GM12878 (cell line): ENCODE data around the gene NUBPL. TPM values are rescaled to one million over a fixed set of nuclear protein-coding genes. Genes with fewer than 3 reads are reported as not detected.

Experiments
- ATAC-seq: fragments of 200-7000 bp; cut with Tn5 transposase; 3 replicates; pipeline ENCODE4 v1.9.1; 2020; ENCODE audit warnings: mild to moderate bottlenecking, moderate library complexity
- BruUV-seq: library from RNA; stranded (reverse); fragments of 400-500 nt; replicated peaks from 2 replicates; lab custom pipeline; 2021; lab: Mats Ljungman, UMichigan
- CTCF ChIA-PET: fragments of 300-600 bp; sonication (Branson Sonifier 250); formaldehyde crosslinking; extraction: SDS; loops from one replicate; lab custom pipeline; 2021; ENCODE audit warnings: inconsistent platforms; lab: Yijun Ruan, JAX
- POLR2A ChIA-PET: fragments of 350-600 bp; formaldehyde crosslinking; extraction: SDS; loops from one replicate; lab custom pipeline; 2021; ENCODE audit warnings: inconsistent platforms; lab: Charles Lee
- RAD21 ChIA-PET: fragments of 300-600 bp; sonication (Branson Sonifier 250); formaldehyde crosslinking; loops from one replicate; lab custom pipeline; 2023; ENCODE audit warnings: antibody characterized with exemption; ENCODE audit not compliant: unreplicated experiment; lab: Charles Lee
- SMC1A ChIA-PET: fragments of 300-600 bp; sonication (Branson Sonifier 250); formaldehyde crosslinking; loops from one replicate; lab custom pipeline; 2023; ENCODE audit not compliant: unreplicated experiment, uncharacterized antibody; lab: Charles Lee
- DNase-seq: peaks from one replicate; pipeline ENCODE4 v3.0.0-alpha.2; 2011; ENCODE audit warnings: low read depth, low spot score
- FAIRE-seq: peaks from 3 replicates; lab custom pipeline; 2011; peaks lifted over from hg19 to GRCh38; lab: Jason Lieb, UNC
- H2AFZ ChIP-seq: 2 replicates; pipeline ENCODE4 v1.6.0; 2011; ENCODE audit warnings: low read depth, low read length, control low read depth; ENCODE audit not compliant: control insufficient read depth
- H3K27ac ChIP-seq: 2 replicates; pipeline ENCODE4 v1.5.1; 2011; ENCODE audit warnings: control low read depth; ENCODE audit not compliant: control insufficient read depth, insufficient read depth
- H3K27me3 ChIP-seq, 2 experiments: replicated peaks in 1 of 2; 2 replicates each; pipeline versions ENCODE4 v1.6.0 to v1.6.1; 2011; ENCODE audit warnings: low read length in 1 of 2; ENCODE audit not compliant: control insufficient read depth in 2 of 2, insufficient read depth in 2 of 2
- H3K36me3 ChIP-seq, 2 experiments: 2 replicates each; pipeline ENCODE4 v1.5.1; 2011; ENCODE audit warnings: low read length in 1 of 2; ENCODE audit not compliant: control insufficient read depth in 2 of 2, insufficient read depth in 2 of 2
- H3K4me1 ChIP-seq: 2 replicates; pipeline ENCODE4 v1.6.1; 2011; ENCODE audit warnings: mild to moderate bottlenecking, low read length, moderate library complexity, mixed read lengths; ENCODE audit not compliant: control insufficient read depth, insufficient read depth
- H3K4me2 ChIP-seq: 2 replicates; pipeline ENCODE4 v1.6.0; 2011; ENCODE audit warnings: control low read depth; ENCODE audit not compliant: control insufficient read depth, insufficient read depth
- H3K4me3 ChIP-seq: fragments of 200-600 bp; sonication (generic); 2 replicates; pipeline ENCODE4 v1.5.1; 2016
- H3K79me2 ChIP-seq: 2 replicates; pipeline ENCODE4 v1.6.0; 2011; ENCODE audit warnings: low read length; ENCODE audit not compliant: control insufficient read depth, insufficient read depth
- H3K9ac ChIP-seq: 2 replicates; pipeline ENCODE4 v1.8.0; 2011; ENCODE audit warnings: low read length, control low read depth, mixed read lengths; ENCODE audit not compliant: control insufficient read depth, insufficient read depth
- H3K9me3 ChIP-seq: replicated peaks from 3 replicates; pipeline ENCODE4 v1.5.1; 2011; ENCODE audit warnings: mild to moderate bottlenecking, low read length; ENCODE audit not compliant: control insufficient read depth, insufficient read depth
- H4K20me1 ChIP-seq: 2 replicates; pipeline ENCODE4 v1.6.0; 2011; ENCODE audit not compliant: control insufficient read depth, insufficient read depth
- CREM ChIP-seq: IDR thresholded peaks from 2 replicates; pipeline ENCODE4 v1.6.1; 2014; ENCODE audit warnings: antibody characterized with exemption, low read depth
- NFIC ChIP-seq: IDR thresholded peaks from 2 replicates; pipeline ENCODE4 v1.6.1; 2012; ENCODE audit warnings: low read depth, mild to moderate bottlenecking, inconsistent platforms, low read length, moderate library complexity
- PML ChIP-seq: IDR thresholded peaks from 2 replicates; pipeline ENCODE4 v1.6.1; 2012; ENCODE audit warnings: low read length, inconsistent platforms
- POLR2AphosphoS2 ChIP-seq: IDR thresholded peaks from 2 replicates; pipeline ENCODE4 v1.6.1; 2011; ENCODE audit warnings: low read depth, mild to moderate bottlenecking, low read length, improper control_type of control experiment, moderate library complexity
- SMAD5 ChIP-seq: IDR thresholded peaks from 2 replicates; pipeline ENCODE4 v1.6.1; 2016; ENCODE audit warnings: antibody characterized with exemption, low read depth
- STAT3 ChIP-seq: IDR thresholded peaks from 2 replicates; pipeline ENCODE4 v1.6.1; 2011; ENCODE audit warnings: low read depth, low read length, improper control_type of control experiment
- TAF1 ChIP-seq: IDR thresholded peaks from 2 replicates; pipeline ENCODE4 v1.6.1; 2011; ENCODE audit warnings: mild to moderate bottlenecking, low read depth, low read length, borderline replicate concordance
- WGBS: methylation state at CpG from one replicate; pipeline ENCODE4 v1.1.6; 2016; ENCODE audit warnings: low lambda C conversion rate; ENCODE audit not compliant: insufficient replicate concordance, insufficient coverage; ENCODE audit errors: missing lambda C conversion rate; 5-methylcytosine and 5-hydroxymethylcytosine counted together
- in situ Hi-C: fragments of 300-500 bp; cut with MboI; formaldehyde crosslinking; loops from 9 replicates; pipeline ENCODE4 v1.14.3; 2018; ENCODE audit warnings: mixed read lengths
- intact Hi-C: fragments of 100-400 bp; cut with micrococcal nuclease; formaldehyde crosslinking; loops from one replicate; pipeline ENCODE4 v1.14.2; 2022; ENCODE audit not compliant: unreplicated experiment
- polyA plus RNA-seq, 11 experiments: library from polyadenylated mRNA; depleted of rRNA in 4 of 11; unstranded in 6 of 11; stranded (reverse) in 5 of 11; fragments of >200 nt; fragmentation: Nextera tagmentation in 4 of 11; fragmentation: Illumina TruSeq in 1 of 11; extraction: Ambion mirVana in 4 of 11; extraction: Trizol in 1 of 11; gene quantifications; 1 replicate in 1 of 11; 2 replicates in 10 of 11; pipeline versions ENCODE4 v1.2.1 to v1.2.3, GENCODE V29; 2011 to 2016; ENCODE audit warnings: inconsistent platforms in 2 of 11, missing spikeins in 2 of 11, low read depth in 1 of 11
- total RNA-seq, 4 experiments: library from RNA; depleted of rRNA in 3 of 4; stranded (reverse); fragments of >200 nt in 3 of 4; fragmentation: Illumina TruSeq in 1 of 4; extraction: Trizol in 1 of 4; gene quantifications; 2 replicates each; pipeline versions ENCODE4 v1.2.1 to v1.2.3, GENCODE V29; 2013 to 2021
- TF ChIP-seq, protein P1 (sequence below): IDR thresholded peaks from 2 replicates; pipeline ENCODE4 v1.6.1; 2012; ENCODE audit warnings: low read depth, low read length, improper control_type of control experiment

Gene NUBPL
- total and polyA plus RNA-seq, 10 of the 15 experiments (the other 5 are each of a cell fraction or from before 2014, with no cell fraction given): 3.4 to 11.6 (median 8.1) TPM

DNA sequence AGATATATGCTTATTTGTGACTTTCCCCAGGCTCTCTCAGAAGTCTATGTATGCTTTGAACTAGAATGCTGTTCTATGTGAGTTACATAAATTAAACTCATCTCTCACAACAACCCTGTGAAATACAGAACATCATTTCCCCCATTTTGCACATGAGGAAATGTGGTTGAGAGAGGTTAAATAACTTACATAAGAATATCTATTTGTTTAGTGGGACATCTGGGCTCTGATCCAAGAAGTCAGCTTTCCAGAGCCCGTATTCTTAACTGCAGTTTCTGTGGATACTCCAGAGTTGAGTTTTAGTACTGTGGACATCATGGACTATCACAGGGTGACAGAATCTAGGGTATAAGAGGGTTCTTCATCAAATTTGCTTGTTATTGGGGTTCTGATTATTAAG is 273.4 kb downstream of the NUBPL start (continued):
- no peak for TF ChIP-seq NFIC
- TF ChIP-seq POLR2AphosphoS2: no peak
- TF ChIP-seq STAT3: no peak
- no peak for TF ChIP-seq SMAD5
- TF ChIP-seq TAF1: no peak
- no peak for TF ChIP-seq CREM
- TF ChIP-seq, protein P1, sequence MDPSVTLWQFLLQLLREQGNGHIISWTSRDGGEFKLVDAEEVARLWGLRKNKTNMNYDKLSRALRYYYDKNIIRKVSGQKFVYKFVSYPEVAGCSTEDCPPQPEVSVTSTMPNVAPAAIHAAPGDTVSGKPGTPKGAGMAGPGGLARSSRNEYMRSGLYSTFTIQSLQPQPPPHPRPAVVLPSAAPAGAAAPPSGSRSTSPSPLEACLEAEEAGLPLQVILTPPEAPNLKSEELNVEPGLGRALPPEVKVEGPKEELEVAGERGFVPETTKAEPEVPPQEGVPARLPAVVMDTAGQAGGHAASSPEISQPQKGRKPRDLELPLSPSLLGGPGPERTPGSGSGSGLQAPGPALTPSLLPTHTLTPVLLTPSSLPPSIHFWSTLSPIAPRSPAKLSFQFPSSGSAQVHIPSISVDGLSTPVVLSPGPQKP: no peak

DNA sequence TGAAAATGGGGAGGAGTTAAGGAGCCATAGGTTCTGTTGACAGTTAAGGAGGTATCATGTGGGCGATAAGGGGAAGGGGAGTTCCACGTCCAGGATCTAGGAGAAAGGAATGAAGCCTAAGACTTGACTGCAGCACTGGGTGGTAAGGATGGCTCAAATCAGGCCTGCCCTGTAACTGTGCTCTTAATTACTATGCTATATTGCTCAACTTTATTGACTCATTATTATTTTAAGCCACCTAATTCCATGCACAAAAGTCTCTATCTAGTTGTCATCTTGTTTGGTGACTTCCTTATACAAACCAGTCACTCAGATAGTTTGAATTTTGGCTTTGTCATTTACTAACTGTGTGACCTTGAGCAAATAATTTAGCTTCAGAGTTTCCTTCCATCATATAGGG is 273.8 kb downstream of the NUBPL start:
- POLR2A ChIA-PET: no interaction called here
- TF ChIP-seq PML: no peak
- ATAC-seq (no peak), DNase-seq (no peak), FAIRE-seq (no peak)
- intact Hi-C loops: no loop called here
- Histone ChIP-seq H3K4me2 (no peak overlapping the region), H3K79me2 (no peaks in the 10 kb centered on the region), H3K9me3 (no peaks in the 10 kb centered on the region), H3K4me1 (no peaks in the 10 kb centered on the region), H3K27ac (no peak overlapping the region), H3K27me3 (no peaks in the 10 kb centered on the region), H3K4me3 (no peak overlapping the region), H3K9ac (no peak overlapping the region), H4K20me1 (no peaks in the 10 kb centered on the region), H2AFZ (no peak overlapping the region), H3K36me3 (no peaks in the 10 kb centered on the region)
- SMC1A ChIA-PET: no interaction called here
- no TSS peak for BruUV-seq
- 91% methylated on average over 2 of the region's 2 CpGs for WGBS
- CTCF ChIA-PET: interaction anchor here (0.6 kb wide), 1 partner anchor 355 kb away, joined by 3 read pairs; no protein-coding TSS in a partner anchor
- in situ Hi-C loops: no loop called here
- RAD21 ChIA-PET: no interaction called here
